HG02623 (cell line): ENCODE data around the gene SESN2.
"Not testable (repeated sequence)": the region's sequence is repeated elsewhere in the genome, so short reads cannot be mapped to it uniquely, and the experiment has no call there.

Experiments used
- ATAC-seq: cut with Tn5 transposase; IDR thresholded peaks from one replicate; pipeline ENCODE4 v1.9.1; 2021; ENCODE audit warnings: moderate library complexity; ENCODE audit not compliant: unreplicated experiment

The SESN2 gene

DNA sequence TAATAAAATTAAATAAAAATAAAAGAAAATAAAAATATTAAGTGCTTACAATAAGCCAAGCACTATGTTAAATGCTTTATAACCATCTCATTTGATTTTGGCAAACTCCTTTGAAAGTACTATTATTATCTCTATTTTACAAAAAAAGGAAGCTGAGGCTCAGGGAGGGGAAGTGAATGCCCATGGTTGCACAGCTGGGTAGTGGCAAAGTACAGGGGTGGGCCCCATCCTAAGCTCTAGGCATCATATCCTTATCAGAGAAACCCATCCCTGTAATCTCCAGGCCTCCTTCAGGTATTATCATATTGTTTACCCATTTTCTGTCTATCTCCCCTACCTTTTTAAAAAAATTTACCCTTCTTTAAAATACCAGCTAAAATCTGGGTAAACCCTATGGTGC is 67.2 kb downstream of the SESN2 start:
- ATAC-seq: no peak

DNA sequence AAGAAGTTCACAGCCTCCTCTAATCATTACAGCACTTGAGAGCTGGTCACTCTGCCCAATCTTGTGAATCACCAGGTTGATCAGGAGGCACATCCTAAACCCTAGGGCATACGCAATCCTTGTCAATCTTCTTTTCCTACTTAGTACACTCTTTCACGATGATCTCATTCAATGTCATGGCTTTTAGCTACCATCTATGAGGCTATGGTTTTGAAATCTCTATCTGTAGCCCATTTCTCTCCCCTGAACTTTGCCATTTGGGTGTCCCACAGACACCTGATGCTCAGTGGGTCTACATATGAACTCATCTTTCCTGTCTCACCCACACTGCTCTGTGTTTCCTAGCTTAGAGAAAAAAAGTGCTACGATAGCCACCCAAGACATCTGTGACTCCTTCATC is 67.7 kb downstream of the SESN2 start:
- ATAC-seq: no peak

DNA sequence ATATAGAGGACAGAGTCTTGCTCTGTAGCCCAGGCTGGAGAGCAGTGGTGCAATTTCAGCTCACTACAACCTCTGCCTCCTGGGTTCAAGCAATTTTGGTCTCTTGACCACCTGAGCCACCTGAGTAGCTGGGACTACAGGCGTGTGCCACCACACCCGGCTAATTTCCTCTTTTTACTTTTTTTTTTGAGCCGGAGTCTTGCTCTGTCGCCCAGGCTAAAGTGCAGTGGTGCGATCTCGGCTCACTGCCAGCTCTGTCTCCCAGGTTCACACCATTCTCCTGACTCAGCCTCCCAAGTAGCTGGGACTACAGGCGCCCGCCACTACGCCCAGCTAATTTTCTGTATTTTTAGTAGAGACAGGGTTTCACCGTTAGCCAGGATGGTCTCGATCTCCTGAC is 68.1 kb downstream of the SESN2 start:
- ATAC-seq: not testable (repeated sequence)

DNA sequence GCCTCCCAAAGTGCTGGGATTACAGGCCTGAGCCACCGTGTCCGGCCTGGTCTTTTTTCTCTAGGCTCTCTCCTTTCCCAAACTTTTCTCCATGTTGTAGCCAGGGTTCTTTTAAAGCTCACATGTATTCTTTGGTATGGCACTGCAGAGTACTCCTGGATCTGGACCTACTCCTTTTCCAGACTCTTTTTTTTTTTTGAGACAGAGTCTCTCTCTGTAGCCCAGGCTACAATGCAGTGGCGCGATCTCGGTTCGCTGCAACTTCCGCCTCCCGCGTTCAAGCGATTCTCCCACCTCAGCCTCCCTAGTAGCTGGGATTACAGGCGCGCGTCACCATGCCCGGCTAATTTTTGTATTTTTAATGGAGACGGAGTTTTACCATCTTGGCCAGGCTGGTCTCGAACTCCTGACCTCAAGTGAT is 68.9 kb downstream of the SESN2 start:
- no peak for ATAC-seq

DNA sequence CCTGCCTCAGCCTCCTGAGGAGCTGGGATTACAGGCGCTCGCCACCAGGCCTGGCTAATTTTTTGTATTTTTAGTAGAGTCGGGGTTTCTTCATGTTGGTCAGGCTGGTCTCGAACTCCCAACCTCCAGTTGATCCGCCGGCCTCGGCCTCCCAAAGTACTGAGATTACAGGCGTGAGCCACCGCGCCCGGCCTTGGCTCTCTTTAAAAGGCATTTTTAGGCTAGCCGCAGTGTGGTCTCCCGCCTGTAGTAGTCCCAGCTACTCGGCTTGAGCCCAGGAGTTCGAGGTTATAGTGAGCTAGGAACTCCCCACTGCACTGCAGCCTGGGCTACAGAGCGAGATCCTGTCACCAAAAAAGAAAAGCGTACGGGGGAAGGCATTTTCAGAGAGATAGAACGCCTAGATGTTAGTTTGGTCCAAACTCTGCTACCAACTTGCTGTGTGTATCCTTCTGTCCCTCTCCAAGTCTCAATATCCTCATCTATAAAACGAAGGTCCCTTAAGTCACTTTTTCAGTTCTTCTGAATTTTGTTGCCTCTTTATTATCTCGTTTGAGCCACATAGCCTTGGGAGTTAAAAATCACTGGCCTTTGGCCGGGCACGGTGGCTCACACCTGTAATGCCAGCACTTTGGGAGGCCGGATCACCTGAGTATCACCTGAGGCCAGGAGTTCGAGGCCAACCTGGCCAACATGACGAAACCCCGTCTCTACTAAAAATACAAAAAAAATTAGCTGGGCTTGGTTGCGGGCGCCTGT is 70.3 kb downstream of the SESN2 start:
- no peak for ATAC-seq
